ENCODE measurements around the gene ZBTB14.

Gene ZBTB14, protein sequence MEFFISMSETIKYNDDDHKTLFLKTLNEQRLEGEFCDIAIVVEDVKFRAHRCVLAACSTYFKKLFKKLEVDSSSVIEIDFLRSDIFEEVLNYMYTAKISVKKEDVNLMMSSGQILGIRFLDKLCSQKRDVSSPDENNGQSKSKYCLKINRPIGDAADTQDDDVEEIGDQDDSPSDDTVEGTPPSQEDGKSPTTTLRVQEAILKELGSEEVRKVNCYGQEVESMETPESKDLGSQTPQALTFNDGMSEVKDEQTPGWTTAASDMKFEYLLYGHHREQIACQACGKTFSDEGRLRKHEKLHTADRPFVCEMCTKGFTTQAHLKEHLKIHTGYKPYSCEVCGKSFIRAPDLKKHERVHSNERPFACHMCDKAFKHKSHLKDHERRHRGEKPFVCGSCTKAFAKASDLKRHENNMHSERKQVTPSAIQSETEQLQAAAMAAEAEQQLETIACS

DNA sequence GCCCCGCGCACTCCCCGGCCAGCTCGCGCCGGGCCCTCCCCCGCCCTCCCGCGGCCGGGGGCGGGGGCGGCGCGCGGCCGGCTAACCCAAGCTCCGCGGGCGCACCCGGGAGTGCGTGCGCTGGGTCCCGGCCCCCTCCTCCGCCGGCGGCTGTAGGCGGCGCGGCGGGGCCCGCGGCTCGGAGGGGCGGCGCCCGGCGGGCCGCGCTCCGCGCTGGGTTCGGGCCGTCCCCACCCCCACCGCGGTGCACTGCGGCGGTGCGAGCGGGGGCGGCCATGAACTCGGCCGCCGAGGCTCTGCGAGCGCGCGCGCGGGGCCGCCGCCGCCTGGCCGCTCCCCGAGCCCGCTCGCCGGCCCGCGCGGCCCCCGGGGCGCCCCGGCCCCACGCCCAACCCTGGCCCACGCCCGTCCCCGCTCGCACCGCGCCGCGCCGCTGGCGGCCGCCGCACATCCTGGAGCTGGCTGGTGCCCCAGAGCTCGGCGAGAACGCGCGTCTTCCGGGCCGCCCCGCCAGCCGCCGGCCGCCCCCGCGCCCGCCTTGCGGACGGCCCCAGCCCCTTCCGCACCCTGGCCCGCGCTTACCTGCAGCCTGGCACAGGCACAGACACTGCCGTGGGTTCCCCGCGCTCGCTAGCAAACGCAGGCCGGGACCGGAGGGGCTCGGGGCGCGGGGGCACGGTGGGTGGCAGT is at the start of gene ZBTB14:
TSS of gene ZBTB14 (minus strand) at position 496 of the 690 bp plus-strand sequence. CDS start 2,480 bp downstream, outside the sequence.
- peak; percentile 89 for DNase-seq (ENCODE audit: low read depth, low spot score)

GRCh38 chr18:5339202-5339834 is 43.8 kb upstream of the ZBTB14 start:
- DNase-seq (ENCODE audit: low read depth, low spot score) = no peak

- DNase-seq (ENCODE audit: low read depth, low spot score) = no peak
Observed at GRCh38 chr18:5334456-5335075, 39.0 kb upstream of the ZBTB14 start.

DNA sequence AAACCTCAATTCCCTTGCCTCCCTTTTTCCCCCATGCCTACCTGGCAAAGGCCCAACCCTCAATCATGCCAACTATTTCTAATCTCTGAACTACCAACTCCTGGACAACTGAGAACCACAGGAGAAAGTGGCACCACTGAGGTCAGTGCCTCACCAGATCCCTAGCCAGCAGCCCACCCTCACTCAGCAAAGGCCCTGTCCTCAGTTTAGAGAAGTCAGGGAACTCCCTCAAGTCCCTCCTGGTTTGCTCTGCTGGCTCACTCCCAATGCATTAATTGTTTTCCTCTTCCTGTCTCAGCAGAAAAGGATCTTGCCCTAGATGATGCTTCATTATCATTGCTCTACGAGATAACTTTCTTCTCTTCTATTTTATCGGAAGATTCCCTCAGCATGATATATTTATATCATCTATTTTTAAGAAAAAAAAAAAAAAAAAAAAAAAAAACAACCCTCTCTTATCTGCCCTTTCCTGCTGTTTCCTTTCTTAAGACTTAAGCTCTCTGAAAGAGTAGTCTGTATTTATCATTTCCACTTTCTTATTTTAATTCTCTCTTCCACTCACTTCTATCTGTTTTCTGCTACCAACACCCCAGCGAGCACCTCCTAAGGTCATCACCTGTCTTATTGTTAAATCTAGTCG is 22.7 kb upstream of the ZBTB14 start:
- DNase-seq (ENCODE audit: low read depth, low spot score) = no peak

DNA sequence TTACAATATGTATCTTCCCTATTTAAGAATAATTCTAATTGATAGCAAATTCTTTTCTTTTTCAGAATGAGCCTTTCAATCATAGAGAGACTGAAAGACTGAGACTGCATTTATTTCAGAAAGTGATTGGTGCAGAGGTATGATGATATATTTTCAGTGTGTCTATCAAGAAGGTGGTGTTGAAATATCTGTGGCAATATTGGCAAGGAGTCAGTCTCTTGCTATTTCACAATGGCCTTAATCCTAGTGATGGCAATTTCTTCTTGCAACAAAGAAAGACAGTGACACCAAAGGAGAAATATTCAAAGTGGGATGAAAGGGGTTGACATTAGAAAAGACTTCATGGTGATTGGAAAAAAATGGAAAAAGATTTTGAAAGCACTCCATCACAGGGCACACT is 21.7 kb upstream of the ZBTB14 start:
- no peak for DNase-seq (ENCODE audit: low read depth, low spot score)

- DNase-seq (ENCODE audit: low read depth, low spot score) = no peak
Observed at GRCh38 chr18:5315838-5316237, 20.3 kb upstream of the ZBTB14 start.

GRCh38 chr18:5311301-5311989 is 15.9 kb upstream of the ZBTB14 start:
- no peak for DNase-seq (ENCODE audit: low read depth, low spot score)

GRCh38 chr18:5309888-5310470 is 14.5 kb upstream of the ZBTB14 start:
- no peak for DNase-seq (ENCODE audit: low read depth, low spot score)

- DNase-seq (ENCODE audit: low read depth, low spot score) = no peak
Observed at GRCh38 chr18:5305835-5306234, 10.3 kb upstream of the ZBTB14 start.

- DNase-seq (ENCODE audit: low read depth, low spot score) = no peak
Observed at GRCh38 chr18:5304232-5304631, 8.7 kb upstream of the ZBTB14 start.

DNA sequence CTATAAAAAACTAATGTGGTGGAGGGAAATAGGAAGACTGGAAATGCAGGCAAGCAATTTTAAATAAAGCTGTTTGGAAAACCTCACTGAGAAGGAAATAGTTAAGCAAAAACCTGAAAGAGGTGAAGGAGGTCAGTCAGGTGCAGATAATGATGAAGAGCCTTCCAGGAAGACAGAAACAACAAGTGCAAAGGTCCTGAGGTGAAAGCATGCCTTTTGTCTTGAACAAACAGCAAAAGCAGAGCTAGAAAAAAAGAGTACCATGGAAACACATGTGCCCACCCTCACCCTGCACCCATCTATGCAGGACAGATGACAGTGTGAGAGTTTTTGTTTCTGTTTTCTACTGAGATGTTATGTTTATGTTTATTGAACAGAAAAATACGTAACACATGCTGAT is 8.1 kb upstream of the ZBTB14 start:
- DNase-seq (ENCODE audit: low read depth, low spot score) = no peak

- no peak for DNase-seq (ENCODE audit: low read depth, low spot score)
Observed at GRCh38 chr18:5302606-5303005, 7.1 kb upstream of the ZBTB14 start.

GRCh38 chr18:5300476-5301010 is 5.0 kb upstream of the ZBTB14 start:
- DNase-seq (ENCODE audit: low read depth, low spot score) = no peak

GRCh38 chr18:5298156-5298852 is 2.8 kb upstream of the ZBTB14 start:
- DNase-seq (ENCODE audit: low read depth, low spot score) = no peak

- no peak for DNase-seq (ENCODE audit: low read depth, low spot score)
Observed at GRCh38 chr18:5297597-5297996, 2.1 kb upstream of the ZBTB14 start.

DNA sequence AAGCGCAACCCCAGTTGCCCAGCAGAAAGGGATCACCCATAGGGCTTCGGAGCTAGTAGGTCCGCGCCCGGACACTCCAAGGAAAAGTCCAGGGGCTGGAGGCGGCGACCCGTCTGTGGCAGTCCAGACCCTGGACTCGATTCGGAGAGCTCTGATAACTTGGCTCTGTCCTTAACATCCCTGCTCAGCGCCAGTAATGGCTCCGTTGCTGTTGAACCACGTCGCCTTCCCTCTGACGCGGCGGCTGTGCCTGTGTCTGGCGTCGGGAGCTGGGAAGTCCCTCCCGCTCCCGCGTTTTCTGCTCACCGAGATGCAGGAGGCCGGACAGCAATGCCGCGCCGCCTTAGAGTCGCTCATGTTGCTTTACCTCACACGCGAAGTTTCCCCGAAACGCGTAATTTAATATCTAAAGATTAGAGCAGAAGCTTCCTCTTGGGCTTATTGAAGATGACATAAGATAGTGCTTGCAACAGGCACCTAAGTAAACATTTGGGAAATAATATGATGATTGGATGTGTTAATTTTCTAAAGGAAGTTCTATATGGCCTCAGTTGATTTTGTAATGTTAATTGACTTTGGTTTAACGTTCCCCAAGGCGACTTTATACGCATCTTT is 1.3 kb upstream of the ZBTB14 start:
- DNase-seq (ENCODE audit: low read depth, low spot score) = peak; percentile 93

GRCh38 chr18:5295981-5296705 is 617 bp upstream of the ZBTB14 start:
- DNase-seq (ENCODE audit: low read depth, low spot score) = peak; percentile 99

GRCh38 chr18:5294457-5295230 is 882 bp downstream of the ZBTB14 start:
- no peak for DNase-seq (ENCODE audit: low read depth, low spot score)

All from astrocyte of the hippocampus (primary cell).